ENCODE measurements around the gene CHD6.
"Not testable (repeated sequence)": the region's sequence is repeated elsewhere in the genome, so short reads cannot be mapped to it uniquely, and the experiment has no call there.

The CHD6 gene

DNA sequence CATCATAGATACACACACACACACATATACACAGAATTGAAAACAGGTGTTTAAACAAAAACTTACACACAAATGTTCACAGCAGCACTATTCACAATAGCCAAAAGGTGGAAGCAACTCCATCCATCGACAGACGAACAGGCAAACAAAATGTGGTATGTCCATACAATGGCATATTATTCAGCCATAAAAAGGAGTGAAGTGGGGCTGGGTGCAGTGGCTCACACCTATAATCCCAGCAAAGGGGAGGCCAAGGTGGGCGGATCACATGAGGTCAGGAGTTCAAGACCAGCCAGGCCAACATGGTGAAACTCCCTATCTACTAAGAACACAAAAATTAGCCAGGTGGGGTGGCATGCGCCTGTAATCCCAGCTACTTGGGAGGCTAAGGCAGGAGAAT lies 80.3 kb downstream of the CHD6 start:
- DNase-seq = no peak

DNA sequence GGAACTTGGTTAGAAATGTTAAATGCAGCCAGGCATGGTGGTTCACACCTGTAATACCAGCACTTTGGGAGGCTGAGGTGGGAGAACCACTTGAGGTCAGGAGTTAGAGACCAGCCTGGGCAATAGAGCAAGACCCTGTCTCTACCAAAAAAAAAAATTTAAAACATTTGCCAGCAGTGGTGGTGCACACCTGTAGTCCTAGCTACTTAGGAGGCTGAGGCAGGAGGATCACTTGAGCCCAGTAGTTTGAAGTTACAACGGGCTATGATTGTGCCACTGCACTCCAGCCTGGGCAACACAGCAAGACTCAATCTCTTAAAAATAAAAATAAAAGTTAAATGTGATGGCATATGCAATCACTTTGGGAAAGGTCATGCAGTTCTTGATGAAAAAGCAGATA lies 82.6 kb downstream of the CHD6 start:
- not testable (repeated sequence) for DNase-seq

DNA sequence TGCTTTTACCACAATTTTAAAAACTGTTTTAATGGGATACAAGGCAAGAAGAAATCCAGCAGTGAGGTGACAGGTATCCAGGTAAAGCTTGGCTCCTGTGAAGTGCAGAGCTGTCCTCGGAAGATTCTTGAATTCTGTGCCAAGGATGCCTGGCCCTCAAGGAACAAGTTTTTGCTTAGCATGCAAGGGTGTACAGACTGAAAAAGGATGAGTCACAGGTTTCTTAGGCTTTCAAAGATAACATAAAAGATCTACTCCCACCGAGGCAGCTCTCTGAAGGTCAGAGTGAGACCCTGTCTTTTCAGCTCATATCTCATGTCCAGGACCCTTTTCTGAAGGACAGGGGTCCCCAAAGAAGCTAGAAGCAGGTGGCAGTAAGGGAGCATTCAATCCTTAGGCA lies 83.3 kb downstream of the CHD6 start:
- DNase-seq = no peak

DNA sequence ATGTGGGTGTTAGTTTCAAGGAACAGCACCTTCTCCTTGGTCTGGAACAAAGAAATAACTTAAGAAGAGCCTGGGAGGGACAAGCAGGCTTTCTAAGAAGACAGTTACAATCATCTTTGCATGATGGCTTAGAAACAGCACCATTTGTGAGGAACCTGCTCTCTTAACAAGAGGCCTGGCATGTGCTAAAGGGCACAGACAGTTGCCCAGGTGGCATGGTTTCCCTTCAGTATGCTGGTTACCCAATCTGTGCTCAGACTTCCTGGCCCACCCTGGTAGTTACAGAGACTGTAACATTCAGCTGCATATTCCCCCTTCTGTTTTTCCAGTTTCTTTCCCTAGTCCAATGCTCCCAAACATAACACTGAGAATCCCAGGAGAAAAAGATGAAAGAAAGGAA lies 84.0 kb downstream of the CHD6 start:
- DNase-seq = no peak

DNA sequence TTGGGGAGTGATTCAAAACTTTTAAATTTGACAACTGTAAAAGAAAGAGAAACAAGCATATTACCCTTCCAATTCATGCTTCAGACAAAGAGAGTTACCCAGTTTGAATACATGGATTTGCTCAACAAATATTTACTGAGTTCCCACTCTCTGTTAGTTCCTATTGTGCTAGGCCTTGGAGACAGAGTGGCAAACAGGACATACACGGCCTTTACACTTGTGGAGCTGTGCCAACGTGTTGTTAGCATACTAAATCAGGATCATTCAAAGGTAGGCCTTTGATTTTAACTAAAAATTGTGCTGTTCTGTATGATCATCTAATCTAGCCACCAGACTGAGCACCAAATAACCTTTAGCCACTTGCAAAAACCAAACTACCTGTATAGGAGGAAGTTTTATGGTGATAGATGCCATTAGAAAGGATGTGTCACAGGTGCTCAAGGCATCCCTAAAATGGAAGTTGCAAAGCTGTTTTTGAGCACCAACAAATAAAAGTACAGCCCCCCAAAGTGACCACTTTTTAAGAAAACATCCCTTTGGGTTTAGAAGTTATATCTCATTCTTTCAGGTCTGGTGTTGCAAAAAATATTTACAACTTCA lies 84.5 kb downstream of the CHD6 start:
- no peak for DNase-seq

DNA sequence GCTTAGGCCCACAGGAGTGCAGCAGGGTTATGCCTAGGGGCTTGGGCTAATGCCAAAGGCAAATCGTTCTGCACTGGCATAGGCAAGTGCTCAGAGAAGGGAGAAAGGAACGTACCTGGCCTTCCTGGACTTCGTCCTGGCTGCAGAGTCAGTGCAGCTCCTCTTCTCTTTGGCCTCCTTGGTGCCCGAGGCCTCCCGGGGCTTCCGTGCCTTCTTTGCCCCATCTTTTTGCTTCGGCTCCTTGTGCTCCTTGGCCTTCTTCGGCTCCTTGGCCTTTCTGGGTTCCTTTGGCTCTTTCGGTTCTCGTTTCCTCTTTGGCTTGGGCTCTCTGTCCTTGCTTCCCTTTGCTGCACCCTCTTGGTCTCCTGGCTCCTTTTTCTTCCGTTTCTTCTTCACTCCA lies 85.2 kb downstream of the CHD6 start:
- no peak for DNase-seq

DNA sequence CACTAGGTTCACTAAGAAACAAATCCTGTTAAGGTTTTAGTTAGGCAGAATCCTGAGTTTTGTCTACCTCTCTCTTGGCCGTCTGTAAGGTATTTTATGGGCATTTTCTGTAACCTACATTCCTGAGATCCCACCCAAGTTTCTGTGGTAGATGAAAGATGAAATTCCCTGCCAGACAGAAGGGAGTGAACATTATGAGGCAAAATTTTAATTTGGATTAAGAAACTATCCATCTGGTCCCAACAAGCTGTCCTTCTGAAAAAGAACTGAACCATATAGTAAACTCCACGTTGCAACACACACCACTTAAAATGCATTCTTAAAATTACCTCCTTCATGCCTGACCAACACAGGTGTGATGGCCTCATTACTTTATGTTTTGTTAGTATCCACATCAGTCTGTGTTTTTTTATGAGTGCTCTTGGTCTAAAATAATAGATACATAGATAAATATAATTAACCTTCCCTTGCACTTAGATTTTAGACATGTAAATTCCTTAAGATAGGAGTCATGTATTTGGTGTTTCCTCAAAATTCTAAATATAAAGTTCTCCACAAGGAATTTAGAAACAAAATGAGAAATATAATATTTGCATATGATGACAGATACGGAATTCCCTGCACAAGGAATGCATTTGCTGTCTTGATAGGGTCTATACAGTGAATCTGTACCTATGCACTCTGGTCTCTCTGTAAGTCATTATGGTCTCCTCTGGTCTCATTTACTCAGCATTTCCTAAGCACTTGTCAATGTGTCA lies 86.5 kb downstream of the CHD6 start:
- DNase-seq = no peak

DNA sequence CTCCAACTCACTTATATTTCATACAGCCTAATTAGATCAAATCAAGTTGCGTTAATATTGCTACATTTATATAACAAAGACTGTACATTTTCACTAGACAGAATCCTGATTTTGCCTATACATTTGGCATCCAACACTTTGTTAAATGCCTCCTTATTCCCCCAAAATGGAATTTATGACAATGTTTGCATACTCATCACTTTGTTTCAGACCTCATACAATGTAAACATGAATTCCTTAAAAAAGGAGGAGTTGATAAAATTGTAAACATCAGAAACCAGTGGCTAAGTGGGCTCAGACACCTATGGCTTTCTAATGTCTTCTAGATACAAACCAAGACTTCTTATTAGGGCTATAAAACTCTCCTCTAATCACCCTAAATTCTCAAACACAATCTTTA lies 87.3 kb downstream of the CHD6 start:
- no peak for DNase-seq

DNA sequence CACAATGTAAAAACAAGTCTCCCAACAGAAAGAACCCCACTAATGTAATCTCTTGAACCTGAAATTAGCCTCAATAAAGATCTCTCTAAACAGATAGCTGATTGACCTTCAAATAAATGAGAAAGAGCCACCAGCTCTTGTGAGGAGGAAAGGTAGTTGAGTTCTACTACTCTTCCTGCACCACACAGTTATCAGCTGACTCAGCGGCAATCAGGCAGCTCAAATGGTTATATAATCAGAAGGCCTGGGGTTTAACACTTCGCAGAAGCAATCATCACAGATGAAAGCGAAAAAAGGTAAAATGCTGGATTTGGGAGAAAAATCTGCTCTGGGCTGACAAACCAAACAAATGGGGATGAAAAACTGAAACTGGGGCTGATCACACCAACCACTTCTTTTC lies 91.8 kb downstream of the CHD6 start:
- no peak for DNase-seq

DNA sequence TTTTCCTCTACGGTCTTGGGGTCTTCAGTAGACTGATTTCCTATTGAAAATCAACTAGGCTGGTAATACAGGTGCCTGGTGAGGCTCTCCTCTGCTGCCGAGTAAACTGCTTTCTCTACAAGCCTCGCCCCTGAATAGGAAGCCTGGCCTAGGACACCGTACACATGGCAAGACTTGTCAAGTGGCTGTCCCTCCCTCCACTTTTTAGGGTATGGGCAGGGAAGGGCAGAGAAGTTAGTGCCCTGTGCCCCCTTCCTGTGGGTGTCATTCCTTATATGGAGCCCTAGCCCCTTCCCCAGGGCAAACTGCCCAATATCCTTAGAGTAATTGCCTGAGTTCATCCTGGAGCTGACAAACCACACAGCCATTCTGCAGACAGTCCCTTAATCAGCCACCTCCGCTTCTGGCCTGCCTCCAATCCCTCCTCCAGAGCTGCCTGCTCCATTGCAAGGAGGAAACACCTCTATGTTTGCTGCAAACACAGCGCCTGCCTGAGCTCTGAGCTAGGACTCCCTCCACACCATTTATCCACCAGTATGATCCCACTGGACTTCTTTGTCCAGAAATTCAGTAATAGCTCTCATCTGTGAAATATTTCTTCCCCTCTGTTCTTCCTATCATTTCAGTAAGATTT lies 93.1 kb downstream of the CHD6 start:
- DNase-seq = no peak

DNA sequence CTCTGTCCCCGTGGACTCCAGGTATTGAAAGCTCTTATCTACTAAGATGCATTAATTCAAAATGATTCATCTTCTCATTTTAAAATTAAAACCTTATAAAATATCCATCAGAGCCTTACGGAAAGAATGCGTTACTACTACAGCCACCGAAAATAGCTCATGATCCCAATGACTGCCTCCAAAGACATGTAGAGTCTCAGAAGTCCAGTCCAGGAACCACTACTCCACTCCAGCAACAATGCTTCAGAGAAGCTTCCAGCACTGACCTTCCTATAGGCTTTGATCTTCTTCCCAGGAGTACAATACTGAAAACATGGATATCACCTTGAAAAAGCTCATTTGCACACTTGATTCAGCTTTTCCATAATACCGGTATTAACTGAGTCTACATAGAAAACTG lies 94.3 kb downstream of the CHD6 start:
- DNase-seq = no peak

DNA sequence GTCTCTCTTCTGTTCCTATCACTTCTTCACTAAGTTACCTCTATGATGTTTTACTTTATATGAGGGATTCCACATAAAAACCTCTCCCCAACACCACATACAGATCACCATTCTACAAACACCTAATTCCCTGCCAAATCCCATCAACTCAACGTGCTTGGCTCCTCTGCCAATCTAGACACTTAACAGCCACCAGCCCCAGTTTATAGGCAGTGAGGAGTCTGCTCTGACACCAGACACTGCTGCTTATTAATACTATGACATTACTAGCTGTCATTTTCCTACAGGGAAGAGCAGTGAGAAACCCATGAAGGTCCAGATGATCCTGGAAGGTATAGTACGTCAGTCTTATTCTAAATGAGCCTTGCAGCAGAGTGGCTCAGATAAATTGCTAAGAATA lies 104.3 kb downstream of the CHD6 start:
- no peak for DNase-seq

DNA sequence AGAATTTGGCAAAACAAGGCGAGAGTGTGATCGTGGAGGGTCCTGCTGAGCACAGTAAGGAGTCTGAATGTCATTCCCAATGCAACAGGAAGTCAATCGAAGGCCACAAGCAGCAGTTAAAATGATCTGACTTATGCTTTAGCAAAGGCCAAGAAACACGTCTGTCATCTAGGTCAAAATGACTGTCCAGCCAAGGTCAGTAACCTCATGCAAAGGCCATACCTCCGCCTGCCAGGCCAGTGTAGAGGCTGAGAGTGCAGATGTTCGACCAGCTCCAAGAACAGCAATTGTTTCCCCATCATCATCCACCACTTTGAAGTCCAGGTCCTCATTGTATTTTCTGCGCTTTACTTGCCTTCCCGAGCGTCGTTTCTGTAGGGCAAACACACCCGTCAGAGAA lies 105.6 kb downstream of the CHD6 start:
- no peak for DNase-seq

DNA sequence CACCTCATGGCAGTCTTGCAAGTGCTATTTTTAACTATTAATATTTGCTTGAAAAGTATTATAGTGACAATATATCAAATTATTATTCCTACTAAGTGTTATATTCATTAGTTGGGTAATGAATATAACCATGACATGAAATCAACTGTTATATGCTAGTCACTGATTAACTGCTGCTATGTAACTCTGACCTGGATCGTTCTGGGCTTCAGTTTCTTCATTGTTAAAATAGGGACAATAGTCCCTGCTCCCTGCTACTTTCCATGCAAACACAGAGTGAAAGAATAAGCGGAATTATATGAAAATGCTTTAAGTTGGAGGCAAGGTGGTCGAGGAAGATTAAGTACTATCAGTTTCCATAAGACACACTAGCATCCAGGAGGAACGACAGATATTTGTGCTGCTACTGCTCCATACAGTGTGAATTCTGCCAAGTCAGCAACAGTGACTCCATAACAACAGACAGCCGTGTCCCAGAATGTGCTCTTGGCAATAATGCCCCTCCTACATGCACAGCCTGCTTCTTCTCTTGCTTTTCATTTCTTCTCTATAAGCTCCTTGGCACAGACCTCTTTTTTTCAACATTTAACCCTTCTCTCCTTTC lies 107.2 kb downstream of the CHD6 start:
- no peak for DNase-seq

DNA sequence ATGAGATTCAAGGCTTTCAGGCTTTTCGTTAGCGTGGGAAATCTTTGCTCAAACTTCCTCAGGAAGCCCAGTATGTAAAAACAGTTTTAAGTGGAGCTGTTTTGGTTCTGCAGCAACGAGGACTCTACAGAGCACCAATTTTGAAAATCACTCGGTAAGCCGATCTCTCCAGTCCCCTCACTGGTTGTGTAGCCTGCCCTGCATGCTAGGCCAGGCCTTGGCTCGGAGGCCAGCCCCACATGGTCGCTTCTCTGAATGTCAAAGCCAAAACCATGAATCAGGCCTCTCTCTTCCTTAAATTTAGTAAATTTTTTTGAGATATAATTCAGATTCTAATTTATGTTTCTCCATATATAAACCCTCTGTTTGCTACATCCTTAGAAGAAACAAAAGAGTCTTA lies 108.0 kb downstream of the CHD6 start:
- DNase-seq = no peak

DNA sequence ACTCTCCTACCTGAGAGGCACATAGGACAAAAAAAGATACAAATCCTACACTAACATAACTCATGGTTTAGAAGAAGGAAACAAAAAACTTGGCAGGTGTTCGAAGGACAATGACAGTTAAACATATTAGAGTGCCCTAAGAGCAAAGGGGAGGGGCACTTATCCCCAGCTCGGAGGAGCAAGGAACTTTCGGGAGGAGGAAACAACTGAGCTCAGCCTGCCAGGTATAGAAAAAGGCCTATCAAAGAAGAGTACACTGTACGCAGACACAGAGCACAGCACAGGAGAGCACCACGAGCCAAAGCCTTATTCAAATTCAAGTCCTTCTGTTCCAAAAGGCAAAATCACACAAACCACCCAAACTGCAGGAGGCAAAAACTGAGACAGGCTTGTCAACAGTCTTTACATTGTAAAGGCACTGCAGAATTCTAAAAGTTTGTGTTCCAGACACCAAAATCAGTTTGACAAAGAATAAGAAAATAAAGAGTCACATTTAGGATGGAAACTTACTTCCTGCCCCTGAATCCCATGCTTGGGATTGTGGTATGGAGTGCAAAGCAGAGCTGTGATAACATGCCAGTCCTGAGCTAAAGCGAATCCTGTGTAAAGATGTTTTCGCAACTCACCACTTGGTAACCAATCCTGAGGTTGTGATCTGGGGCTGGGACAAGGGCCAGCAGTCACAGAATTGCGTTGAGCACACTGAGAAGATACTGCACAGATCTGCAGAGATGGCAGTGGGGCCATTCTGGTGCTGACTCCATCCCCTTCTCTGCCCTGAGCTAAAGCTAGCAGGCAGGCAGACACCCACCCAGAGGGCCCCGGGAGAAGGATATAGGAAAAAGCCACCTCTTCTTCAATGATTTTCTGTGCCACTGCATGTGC lies 108.6 kb downstream of the CHD6 start:
- DNase-seq = no peak

DNA sequence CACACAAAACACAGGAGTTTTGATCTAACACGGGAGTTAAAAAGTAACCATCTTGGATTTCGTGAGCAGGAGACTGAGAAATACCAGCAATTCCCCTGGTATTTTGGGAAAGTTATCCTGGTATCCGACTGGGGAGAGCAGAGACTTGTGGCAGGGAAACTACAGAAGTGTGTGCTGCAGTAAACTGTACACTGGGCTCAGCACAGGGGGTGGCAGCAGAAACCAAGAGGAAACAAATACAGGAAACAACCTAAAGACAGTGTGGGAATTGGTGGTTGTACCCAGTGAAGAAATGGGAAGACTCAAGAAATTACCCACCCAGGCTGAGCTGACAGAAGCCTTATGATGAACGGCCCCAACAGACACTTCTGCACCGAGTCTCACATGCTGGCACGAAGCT lies 109.8 kb downstream of the CHD6 start:
- no peak for DNase-seq

DNA sequence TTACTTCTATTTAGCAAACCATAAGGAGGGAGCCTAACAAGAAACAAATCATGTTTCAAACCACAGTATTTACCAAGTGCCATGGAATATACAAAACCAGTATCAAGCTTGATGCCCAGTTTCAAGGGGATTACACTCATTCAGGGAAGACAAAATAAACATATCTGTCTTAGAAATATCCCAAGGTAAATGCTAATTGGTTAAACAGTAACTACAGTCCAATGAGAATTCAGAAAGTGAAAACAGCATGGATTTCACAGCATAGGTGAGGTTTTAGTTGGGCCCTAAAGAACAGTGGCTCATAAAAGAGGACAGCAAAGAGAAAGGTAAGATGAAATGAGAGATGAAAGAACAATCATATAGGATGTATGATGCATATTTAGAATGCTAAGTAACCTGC lies 110.3 kb downstream of the CHD6 start:
- no peak for DNase-seq

DNA sequence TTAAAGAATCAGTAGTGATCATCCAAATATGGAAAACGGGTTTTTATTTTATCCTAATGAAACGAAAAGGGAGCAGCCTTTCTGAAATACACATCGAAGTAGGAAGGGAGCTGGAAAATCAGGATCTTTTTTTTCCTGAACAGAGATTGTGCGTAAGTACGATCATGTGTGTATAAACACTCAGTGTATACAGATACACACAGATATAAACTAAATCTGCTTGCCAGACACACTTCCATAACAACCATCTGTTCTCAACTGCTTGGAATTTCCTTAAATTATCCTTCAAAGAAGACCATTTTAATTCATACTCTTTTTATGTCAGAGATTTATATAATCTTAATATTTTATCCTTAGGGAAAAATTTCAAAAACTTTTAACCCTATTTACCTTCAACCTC lies 110.7 kb downstream of the CHD6 start:
- DNase-seq = no peak

DNA sequence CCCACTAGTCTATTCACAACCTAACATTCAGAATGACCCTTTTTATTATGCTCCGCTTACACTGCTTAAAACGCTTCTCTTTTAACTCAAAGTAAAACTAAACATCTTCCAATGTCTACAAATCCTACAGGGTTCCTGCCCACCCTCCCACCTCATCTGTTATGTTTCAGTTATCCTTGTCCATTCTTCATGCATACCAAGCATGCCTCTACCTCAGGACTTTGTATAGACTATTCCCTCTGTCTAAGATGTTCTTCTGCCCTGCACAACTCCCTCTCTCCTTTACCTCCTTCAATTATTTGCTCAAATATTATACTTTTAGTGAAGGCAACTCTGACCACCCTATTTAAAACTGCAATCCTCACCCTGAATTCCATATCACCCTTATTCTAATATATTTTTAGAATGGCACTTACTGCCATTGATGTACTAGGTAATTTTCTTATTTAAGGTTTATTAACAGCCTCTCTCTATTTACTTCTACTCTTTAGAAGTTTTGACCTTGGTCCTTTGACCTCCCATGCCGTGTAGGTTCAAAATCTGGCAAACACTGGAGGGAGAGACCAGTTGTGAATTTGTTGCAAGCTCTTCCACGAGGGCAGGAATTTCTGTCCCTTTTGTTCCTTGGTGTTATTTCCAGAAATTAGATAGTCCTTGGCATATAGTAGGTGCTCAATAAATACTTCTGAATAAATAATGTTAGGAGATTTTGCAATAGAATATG lies 111.8 kb downstream of the CHD6 start:
- DNase-seq = no peak

DNA sequence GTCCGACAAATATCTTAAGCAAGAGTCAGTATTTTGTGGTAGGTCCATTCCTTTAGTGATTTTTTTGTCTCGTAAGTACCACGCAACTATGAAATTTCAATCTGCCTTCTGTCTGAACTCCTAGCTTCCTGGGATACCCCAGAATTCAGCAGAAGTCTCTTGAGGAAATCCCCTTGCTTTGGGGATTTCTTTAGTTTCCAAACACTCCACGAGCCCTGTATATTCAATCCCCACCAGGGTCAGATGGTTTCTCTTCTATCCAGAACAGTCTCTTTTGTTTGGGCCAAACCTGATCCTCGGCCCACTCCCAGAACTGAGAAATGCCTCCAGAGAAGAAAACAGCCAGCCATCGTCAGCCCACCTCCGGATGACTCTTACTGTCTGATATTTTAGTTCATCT lies 113.0 kb downstream of the CHD6 start:
- DNase-seq = no peak

DNA sequence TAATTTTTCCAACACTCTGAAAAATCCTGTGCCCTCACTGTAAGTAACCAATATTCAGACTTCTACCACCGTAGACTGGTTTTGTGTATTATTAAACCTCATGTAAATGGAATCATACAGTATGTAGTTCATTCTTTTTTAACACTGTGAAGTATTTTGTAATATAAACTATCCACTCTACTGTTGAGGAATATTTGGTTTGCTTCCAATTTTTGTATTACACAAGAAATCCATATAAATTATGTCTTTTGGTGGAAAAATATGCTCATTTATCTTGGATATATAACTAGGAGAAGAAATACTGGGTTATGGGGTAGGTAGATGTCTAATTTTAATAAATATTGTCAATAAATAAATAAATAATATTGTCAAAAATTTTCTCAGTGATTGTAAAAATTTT lies 116.8 kb downstream of the CHD6 start:
- DNase-seq = no peak
